Rectal smooth muscle tissue (tissue), 1 donor: ENCODE data around the gene AMZ1.

Source experiments
- H3K27ac ChIP-seq: one replicate; pipeline ENCODE4 v1.7.0; 2013; ENCODE audit warnings: low read depth, low read length, inconsistent platforms
- H3K27me3 ChIP-seq: one replicate; pipeline ENCODE4 v1.7.0; 2013; ENCODE audit warnings: low read length; ENCODE audit not compliant: control insufficient read depth, insufficient read depth
- H3K36me3 ChIP-seq: one replicate; pipeline ENCODE4 v1.7.0; 2013; ENCODE audit warnings: low read length; ENCODE audit not compliant: control insufficient read depth, insufficient read depth
- H3K4me1 ChIP-seq: one replicate; pipeline ENCODE4 v1.7.0; 2013; ENCODE audit warnings: low read length; ENCODE audit not compliant: control insufficient read depth, insufficient read depth
- H3K4me3 ChIP-seq: one replicate; pipeline ENCODE4 v1.7.0; 2013; ENCODE audit warnings: low read length
- H3K9ac ChIP-seq: one replicate; pipeline ENCODE4 v1.7.0; 2013; ENCODE audit warnings: low read length

Gene AMZ1

DNA sequence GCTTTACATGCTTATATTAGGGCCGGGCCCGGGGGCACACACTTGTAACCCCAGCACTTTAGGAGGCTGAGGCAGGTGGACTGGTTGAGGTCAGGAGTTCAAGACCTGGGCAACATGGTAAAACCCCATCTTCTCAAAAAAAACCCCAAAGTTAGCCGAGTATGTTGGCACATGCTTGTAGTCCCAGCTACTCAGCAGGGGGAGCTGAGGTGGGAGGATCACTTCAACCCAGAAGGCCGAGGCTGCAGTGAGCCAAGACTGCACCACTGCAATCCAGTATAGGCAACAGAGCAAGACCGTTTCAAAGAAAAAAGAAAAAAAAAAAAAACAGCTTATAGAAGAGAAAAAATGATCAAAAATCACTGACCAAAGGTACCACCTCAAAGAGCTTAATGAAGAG is 63.1 kb downstream of the AMZ1 start:
- Histone ChIP-seq H3K27ac (no peak overlapping the region), H3K4me1 (no peaks in the 10 kb centered on the region), H3K36me3 (no peaks in the 10 kb centered on the region), H3K4me3 (no peak overlapping the region), H3K27me3 (no peaks in the 10 kb centered on the region), H3K9ac (no peak overlapping the region)

DNA sequence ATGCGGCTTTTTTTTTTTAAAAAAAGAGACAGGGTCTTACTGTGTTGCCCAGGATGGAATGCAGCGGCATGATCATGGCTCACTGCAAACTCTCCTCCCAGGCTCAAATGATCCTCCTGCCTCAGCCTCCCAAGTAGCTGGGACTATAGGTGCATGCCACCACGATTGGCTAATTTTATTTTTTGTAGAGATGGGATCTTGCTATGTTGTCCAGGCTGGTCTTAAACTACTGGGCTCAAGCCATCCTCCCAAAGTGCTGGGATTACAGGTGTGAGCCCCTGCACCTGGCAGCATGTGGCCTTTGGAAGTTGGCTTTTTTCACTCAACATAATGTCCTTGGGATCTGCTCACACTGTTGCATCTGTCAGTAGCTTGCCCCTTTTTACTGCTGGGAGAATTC is 65.1 kb downstream of the AMZ1 start:
- Histone ChIP-seq H3K4me3 (no peak overlapping the region), H3K36me3 (no peaks in the 10 kb centered on the region), H3K27me3 (no peaks in the 10 kb centered on the region), H3K4me1 (peaks cover 11% of the 10 kb centered on the region), H3K27ac (no peak overlapping the region), H3K9ac (no peak overlapping the region)

DNA sequence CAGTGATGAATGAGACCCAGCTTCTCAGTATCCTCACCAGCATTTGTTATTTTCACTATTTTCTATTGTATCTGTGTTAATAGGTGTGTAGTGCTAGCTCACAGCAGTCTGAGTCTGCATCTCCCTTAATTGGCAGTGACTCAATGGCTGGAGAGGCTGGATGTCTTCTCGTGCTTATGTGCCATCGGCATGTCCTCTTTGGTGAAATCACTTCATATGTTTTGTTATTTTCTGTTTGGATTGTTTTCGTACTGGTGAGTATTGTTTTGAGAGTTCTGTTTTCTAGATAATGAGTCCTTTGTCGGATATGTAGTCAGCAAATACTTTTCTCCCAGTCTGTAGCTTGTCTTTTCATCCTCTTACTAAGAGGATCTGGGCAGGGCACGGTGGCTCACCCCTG is 66.1 kb downstream of the AMZ1 start:
- Histone ChIP-seq H3K27ac (peak overlapping the region; percentile 17), H3K4me3 (no peak overlapping the region), H3K36me3 (no peaks in the 10 kb centered on the region), H3K9ac (no peak overlapping the region), H3K4me1 (peaks cover 18% of the 10 kb centered on the region), H3K27me3 (no peaks in the 10 kb centered on the region)

DNA sequence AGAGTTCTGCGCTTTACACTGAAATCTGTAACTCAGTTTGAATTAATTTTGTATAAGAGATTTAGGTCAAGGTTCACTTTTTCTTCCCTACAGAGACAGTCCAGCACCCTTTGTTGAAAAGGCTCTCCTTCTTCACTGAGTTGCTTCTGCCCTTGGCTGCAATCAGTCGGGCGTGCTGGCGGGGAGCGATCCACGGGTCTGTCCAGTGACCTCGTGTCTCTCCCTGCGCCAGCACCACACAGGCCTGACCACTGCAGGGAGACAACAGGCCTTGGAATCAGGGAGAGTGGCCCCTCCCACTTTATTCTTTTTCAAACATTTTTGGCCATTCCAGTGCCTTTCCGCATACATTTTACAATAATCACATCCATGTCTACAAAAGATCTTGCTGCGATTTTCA is 66.9 kb downstream of the AMZ1 start:
- no peak overlapping the region for H3K4me3 ChIP-seq
- peaks cover 25% of the 10 kb centered on the region for H3K4me1 ChIP-seq
- H3K36me3 ChIP-seq, result no peaks in the 10 kb centered on the region
- no peaks in the 10 kb centered on the region for H3K27me3 ChIP-seq
- H3K9ac ChIP-seq, result no peak overlapping the region
- peak overlapping the region; percentile 15 for H3K27ac ChIP-seq

- Histone ChIP-seq H3K27ac (peak overlapping the region; percentile 99), H3K9ac (no peak overlapping the region), H3K36me3 (no peaks in the 10 kb centered on the region), H3K27me3 (no peaks in the 10 kb centered on the region), H3K4me3 (no peak overlapping the region), H3K4me1 (peaks cover 31% of the 10 kb centered on the region)
Observed at GRCh38 chr7:2755531-2755930, 67.5 kb downstream of the AMZ1 start.

DNA sequence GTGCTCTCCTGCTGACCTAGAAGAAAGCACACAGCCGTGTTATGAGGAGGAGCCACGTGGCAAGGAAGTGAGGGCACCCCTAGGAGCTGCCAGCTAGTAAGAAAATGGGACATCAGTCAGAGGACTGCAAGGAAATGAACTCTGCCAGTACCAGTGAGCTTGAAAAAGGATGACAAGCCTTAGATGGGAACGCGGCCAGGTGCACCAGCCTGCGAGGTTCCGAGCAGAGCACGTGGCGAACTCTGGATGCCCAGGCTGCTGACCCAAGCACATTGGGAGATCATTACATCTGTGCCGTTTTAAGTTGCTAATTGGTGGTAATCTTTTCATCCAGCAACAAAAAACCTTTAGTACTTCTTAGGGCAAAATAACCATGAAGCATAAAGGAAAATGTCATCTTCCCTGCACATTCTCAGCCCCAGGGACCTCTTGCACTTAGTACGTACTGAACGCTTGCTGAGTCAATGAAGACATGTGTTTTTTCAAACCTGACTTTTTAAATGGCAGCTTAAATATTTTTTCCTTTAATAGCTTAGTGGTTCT is 69.4 kb downstream of the AMZ1 start:
- Histone ChIP-seq H3K4me1 (peaks cover 46% of the 10 kb centered on the region), H3K9ac (no peak overlapping the region), H3K27me3 (no peaks in the 10 kb centered on the region), H3K27ac (peak overlapping the region; percentile 99), H3K4me3 (peak overlapping the region; percentile 37), H3K36me3 (no peaks in the 10 kb centered on the region)

- Histone ChIP-seq H3K9ac (no peak overlapping the region), H3K36me3 (no peaks in the 10 kb centered on the region), H3K4me3 (peak overlapping the region; percentile 1), H3K27me3 (no peaks in the 10 kb centered on the region), H3K4me1 (peaks cover 52% of the 10 kb centered on the region), H3K27ac (peak overlapping the region; percentile 99)
Observed at GRCh38 chr7:2757904-2758672, 70.1 kb downstream of the AMZ1 start.

- H3K9ac ChIP-seq, result no peak overlapping the region
- no peaks in the 10 kb centered on the region for H3K27me3 ChIP-seq
- peaks cover 61% of the 10 kb centered on the region for H3K4me1 ChIP-seq
- H3K36me3 ChIP-seq, result no peaks in the 10 kb centered on the region
- H3K27ac ChIP-seq, result peak overlapping the region; percentile 99
- H3K4me3 ChIP-seq, result peak overlapping the region; percentile 1
Observed at GRCh38 chr7:2758673-2759616, 70.9 kb downstream of the AMZ1 start.

GRCh38 chr7:2759736-2760097 is 71.7 kb downstream of the AMZ1 start:
- no peaks in the 10 kb centered on the region for H3K27me3 ChIP-seq
- no peak overlapping the region for H3K9ac ChIP-seq
- peaks cover 61% of the 10 kb centered on the region for H3K4me1 ChIP-seq
- H3K36me3 ChIP-seq, result no peaks in the 10 kb centered on the region
- H3K27ac ChIP-seq, result peak overlapping the region; percentile 77
- H3K4me3 ChIP-seq, result no peak overlapping the region

- Histone ChIP-seq H3K9ac (peak overlapping the region; percentile 24), H3K4me3 (peak overlapping the region; percentile 56), H3K27me3 (no peaks in the 10 kb centered on the region), H3K27ac (peak overlapping the region; percentile 77), H3K36me3 (no peaks in the 10 kb centered on the region), H3K4me1 (peaks cover 61% of the 10 kb centered on the region)
Observed at GRCh38 chr7:2760098-2760889, 72.3 kb downstream of the AMZ1 start.

GRCh38 chr7:2761131-2761624 is 73.2 kb downstream of the AMZ1 start:
- peak overlapping the region; percentile 96 for H3K27ac ChIP-seq
- no peak overlapping the region for H3K9ac ChIP-seq
- no peaks in the 10 kb centered on the region for H3K36me3 ChIP-seq
- H3K4me1 ChIP-seq, result peaks cover 61% of the 10 kb centered on the region
- no peak overlapping the region for H3K4me3 ChIP-seq
- no peaks in the 10 kb centered on the region for H3K27me3 ChIP-seq
